Measurements from ENCODE around the gene VSTM2L.

VSTM2L gene

DNA sequence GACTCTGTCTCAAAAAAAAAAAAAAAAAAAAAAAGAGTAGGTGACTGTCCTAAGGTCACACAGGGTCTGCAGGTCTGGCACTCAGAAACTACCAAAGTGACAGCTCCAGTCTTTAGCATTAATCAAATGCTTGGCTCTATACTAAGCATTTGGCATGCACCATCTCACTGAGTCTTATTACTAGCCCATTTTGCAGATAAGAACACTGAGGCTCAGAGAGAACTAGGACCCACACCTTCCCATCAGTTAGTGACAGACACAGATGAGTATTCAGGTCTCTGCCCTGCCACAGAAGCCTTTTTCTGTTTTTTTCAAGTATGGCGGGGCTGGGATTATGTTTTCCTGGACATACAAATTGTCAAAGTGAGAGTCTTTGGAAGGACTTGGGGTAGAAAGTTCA lies 23.1 kb upstream of the VSTM2L start:
- DNase-seq, result no peak

DNA sequence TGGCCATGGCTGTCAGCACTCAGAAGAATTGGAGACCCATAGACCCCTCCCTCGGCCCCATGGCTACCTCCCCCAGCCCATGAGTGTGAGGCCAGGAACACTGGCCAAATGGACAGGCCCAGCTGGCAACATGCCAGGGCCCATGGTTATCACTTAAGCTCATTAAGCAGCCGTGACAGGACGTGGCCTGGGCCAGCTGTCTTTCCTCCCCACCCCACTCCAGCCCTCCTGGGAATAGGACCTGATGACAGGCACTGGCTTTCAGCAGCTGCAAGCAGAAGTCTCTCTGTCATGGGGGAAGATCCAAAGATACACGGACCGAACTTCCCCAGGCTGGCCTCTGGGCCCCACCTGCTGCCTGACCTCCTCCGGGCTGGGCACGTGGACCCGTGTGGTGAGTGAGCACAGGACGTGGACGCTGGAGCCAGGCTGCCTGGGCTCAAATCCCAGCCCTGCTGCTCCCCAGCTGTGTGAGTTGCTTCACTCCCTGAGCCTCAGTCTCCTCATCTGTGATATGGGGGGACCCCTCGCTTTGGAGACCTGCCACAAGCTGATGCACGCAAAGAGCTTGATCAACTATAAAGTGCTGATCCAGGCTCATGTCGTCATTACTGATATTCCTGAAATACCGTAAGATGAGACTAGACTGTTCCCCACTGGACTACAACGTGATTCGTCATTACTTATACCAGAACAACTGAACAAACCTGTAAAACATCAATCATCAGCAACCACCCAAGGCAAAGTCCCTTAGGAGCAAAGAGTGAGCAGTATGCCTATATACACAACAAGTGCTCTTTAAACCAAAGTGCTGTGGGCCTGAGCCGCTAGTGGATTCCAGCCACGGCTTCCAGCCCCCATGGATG lies 22.0 kb upstream of the VSTM2L start:
- no peak for DNase-seq

DNA sequence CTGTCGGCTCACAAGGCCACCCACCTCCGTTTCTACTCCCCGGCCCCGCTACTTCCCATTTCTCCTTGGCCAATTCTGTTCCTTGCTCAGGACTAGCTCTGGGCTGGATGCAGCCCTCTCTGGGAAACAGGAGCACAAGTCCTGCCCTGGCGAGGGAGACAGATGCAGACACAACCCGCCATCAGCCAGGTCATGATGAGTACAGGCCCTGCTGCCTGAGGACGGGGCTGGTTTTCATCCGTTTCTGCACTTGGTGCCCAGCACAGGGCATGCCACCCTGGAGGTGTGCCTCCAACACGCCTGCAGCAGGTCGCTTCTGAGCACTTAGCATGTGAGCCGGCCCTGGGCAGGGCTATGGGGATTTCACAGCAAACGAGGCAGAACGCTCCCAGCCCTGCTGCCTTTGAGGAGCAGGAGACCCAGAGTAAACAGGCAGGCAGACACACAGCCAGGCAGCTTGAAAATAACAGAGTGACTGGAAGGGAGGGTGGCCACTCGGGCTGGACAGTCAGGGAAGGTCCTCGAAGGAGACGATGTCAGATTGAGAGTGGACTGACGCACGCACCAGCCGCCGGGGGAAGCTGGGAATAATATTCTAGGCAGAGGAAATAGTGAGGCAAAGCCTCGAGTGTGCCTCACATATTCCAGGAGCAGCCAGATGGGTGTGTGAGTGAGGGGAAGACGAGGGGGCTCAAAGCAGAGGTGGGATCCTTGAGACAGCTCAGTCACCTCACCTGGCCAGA lies 21.2 kb upstream of the VSTM2L start:
- DNase-seq, result no peak

DNA sequence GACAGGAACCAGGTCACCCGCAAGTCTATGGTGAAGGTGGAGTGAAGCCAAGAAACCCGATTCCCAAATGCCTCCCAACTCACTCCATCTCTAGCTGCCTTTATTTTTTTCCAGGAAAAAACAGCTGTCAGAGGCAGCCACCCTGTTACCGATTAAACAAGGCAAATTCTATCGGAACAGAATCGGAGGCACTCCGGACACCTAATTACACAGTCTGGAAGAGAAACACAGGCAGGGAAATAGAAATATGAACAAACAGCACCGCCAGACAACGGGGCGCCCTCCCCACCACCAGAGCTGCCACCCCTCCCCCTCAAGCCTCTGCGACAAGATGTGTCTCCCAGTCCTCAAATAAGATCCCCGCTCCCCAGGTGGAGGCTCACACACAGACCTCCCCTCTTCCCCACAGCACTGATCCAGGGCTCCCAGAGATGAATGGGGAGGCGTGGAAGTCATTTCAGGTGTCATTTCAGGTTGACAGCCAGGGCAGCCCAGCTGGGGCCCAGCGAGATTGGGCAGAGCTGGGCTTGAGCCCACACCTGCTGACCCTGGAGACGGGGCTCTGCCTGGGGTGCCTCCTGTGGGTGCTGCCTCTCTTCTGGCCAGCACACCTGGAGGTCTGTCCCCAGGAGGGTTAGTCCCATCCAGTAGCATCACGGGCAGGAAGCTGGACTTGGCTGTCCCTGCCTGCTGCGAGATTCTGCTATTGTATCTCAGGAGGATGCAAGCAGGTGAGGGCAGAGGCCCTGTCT lies 19.8 kb upstream of the VSTM2L start:
- DNase-seq, result no peak

DNA sequence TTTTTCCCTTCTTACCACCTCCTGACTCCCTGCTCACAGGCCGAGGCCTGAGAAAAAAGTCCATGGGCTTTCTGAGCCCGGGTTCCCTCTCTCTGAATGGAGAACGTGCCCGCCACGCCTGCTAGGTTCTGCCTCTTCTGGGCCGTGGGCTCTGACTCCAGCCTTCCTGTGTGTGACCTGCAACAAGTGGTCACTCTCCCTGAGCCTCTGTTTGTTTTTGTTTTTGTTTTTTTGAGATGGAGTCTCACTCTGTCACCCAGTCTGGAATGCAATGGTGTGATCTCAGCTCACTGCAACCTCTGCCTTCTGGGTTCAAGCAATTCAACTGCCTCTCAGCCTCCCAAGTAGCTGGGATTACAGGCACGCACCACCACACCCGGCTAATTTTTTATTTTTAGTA lies 17.9 kb upstream of the VSTM2L start:
- no peak for DNase-seq

DNA sequence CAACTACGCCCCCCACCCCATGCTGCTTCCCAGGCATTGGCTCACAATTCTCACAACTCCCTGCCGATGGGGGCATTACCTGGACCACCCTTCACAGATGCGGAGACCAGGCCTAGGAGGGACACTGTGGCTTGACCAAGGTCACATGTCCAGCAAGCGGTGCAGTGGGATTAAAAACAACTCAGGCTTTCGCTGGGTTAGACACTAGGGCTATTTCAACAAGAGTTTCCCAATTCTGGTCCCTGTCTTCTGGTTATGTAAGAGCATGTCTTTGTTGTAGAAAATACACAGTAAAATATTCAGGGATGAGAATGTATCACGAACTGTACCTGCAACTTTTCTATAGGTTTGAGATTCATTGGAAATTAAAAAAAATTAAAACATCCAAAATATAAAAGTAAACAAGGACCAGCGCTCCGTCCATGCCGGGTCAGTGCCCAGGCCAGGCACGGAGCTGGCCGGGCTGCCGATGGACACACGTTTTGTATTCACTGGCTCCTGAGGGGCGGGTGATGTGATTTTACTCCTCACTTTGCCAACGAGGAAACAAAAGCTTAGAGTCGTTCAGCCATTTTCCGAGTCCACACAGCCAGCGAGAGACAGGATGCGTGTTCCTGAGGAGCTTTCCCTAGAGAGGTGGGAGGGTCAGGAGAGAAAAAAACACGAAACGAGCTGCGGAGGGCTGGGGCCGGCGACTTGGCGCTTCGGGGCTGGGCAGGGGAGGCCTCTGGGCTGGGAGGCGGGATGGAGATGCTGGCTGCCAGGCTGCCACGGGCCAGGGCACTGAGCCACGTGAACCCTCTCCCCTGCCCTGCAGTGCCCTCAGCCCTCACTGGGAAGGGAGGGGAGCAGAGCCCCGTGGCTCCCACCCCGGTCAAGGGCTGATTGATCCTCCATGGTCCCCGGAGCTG lies 17.1 kb upstream of the VSTM2L start:
- no peak for DNase-seq

DNA sequence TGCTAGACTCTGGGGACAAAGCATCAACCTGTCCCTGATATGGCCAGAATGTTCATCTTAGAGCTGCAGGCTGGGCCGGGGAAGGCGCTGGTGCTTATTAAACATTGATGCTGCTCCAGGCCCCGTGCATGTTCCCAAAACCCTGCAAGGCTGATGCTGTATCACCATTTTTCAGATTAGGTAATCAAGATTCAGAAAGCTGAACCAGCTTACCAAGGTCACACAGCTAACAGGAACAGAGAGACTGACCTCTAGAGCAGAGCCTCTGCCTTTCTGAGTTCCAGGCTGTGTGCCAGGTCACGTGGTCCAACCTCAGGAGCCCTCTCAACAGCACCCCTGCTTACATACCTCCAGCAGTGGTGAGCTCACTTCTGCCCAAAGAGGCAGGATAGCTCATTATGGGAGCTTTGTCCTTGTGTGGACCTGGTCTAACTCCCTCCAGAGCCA lies 16.1 kb upstream of the VSTM2L start:
- DNase-seq, result no peak

DNA sequence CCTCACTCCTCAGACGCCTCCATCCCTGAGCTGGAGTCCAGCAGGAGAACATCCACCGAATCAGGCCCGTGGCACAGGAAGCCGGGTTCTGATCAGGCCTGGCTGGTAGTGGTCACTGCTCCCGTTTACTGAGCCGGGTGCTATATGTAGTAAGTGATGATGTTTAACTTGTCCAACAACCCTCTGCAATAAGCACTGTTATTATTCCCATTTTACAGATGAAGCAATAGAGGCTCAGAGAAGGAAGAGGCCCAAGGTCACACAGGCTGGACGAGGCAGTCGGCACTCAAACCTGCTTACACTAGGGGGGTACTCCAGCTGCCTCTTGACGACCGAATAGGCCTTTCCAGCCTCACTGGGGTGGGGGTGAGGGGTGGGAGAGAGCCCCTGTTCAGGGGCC lies 14.3 kb upstream of the VSTM2L start:
- DNase-seq, result no peak

DNA sequence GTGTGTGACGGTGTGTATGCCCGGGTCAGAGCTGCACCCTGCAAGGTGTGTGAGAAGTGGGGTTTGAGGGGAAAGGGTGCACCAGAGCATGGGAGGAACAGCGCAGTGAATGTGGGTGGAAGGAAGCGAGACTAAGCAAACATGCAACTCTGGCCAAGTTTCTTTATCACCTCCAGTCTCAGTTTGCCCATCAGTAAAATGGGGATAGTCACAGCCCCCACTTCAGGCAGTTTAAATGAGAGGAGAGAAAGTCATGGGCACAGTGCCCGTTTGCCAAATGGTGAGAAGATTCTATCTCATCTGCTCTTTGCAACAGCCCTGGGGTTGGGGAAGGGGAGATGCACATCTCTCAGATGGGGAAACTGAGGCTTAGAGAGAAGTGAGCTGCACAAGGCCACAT lies 12.8 kb upstream of the VSTM2L start:
- DNase-seq, result no peak

DNA sequence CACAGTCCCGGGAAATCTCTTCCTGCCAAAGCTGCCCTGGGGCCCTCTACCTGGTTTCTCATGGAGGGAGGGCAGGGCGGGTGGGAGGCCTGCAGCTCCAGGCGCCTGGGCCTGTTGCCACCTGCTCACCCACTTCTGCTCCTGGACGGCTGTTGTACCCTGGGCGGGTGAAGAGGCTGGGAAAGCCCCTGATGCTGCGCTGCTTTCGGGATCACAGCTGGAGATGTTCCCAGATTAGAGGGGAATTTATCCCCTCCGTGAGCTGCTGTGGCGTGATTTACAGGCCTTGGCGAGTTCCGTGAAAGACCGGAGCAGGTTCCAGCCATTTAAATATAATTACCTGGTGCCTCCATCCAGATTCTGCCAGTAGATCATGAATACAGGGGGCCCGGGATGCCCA lies 12.3 kb upstream of the VSTM2L start:
- DNase-seq, result no peak

DNA sequence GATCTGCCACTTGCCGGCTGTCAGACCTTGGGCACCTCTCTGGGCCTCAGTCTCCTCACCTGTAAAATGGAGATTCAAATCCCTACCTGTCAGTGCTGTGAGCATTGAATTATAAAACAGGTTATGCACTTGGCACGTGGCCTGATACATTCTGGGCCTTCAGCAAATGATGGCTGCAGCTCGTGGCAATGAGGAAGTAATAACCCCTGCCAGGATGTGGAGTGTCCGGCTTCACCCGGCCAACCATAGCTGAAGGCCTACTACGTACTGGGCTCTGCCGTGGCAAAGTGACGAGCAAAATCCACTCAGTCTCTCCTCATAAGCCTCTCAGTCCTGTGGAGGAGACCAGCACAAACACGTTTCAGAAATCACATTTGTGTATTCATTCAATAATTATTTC lies 10.9 kb upstream of the VSTM2L start:
- DNase-seq, result no peak

DNA sequence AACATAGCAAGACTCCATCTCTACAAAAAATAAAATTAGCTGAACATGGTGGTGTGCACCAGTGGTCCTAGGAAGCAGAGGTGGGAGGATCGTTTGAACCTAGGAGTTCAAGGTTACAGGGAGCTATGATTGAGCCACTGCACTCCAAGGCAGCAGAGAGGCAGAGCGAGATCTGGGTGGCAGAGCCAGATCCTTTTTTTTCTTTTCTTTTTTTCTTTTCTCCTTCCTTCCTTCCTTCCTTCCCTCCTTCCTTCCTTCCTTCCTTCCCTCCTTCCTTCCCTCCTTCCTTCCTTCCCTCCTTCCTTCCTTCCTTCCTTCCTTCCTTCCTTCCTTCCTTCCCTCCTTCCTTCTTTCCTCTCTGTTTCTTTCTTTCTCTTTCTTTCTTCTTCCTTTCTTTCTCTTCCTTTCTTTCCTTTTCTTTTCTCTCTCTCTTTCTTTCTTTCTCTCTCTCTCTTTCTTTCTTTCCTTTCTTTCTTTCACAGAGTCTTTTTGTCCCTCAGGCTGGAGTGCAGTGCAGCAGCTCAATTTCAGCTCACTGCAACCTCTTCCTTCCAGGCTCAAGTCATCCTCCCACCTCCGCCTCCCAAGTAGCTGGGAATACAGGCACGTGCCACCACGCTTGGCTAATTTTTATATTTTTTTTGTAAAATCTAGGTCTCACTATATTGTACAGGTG lies 9.2 kb upstream of the VSTM2L start:
- no peak for DNase-seq

DNA sequence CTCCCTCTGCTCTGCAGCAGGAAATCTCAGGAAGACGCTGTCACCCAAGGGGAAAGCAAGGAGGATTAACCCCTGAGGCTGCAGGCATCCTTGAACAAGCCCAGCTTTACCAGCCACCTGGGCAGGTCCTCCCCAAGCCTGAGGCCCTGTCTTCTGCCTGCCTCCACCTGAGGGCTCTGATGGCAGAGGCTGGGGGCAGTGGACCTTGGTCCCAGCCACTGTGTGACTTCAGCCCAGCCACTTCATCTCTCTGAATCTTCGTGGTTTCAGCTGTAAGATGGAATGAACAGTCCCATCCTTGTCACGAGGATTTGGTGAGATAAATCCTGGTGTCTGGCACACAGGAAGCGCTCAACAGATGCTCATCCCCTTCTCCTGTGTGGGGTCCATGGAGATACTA lies 8.5 kb upstream of the VSTM2L start:
- no peak for DNase-seq

DNA sequence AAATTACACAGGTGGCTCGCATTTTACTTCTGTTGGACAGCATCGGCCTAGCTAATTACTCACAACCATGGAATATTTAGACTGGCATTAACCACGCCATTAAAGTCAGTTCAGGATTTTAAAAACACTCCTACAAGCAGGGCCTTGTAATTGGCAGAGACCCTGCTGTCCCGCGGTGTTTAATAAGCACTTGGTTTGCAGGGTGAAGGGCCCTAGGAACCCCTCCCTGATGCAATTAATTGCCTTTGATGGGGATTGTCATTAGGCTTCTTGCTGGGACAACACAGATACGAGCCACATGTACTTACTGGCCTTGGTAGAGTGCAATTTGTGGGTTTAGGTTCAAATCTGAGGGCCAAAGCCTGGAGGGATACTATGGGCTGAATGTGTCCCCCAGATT lies 7.8 kb upstream of the VSTM2L start:
- DNase-seq, result no peak

DNA sequence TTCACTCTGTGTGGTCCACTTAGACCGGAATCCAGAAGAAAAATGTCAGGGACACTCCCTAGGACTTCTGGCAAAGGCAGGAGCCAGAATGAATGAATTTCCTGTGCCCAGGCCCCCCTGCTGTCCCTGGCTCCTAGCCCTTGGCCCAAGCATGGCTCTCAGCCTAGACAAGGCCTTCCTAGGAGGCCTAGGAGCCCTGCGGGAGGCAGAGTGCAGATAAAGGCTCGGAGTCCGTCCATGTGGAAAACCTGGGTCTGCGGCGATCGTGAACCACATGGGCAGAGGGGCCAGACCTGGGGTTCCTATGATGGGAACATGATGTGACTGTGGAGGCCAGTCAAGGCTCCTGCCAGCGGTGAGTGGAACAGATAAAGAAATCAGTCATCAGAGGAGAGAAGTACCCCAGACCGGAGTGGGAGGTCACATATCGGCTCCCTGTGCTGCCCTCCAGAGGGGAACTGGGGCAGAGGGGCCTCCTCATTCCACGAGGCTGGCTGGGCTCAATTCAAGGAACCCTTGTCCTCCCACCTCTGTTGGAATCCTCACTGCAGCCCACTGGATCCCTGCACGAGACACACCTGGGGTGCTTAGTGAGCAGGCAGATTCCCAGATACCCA lies 5.9 kb upstream of the VSTM2L start:
- no peak for DNase-seq

DNA sequence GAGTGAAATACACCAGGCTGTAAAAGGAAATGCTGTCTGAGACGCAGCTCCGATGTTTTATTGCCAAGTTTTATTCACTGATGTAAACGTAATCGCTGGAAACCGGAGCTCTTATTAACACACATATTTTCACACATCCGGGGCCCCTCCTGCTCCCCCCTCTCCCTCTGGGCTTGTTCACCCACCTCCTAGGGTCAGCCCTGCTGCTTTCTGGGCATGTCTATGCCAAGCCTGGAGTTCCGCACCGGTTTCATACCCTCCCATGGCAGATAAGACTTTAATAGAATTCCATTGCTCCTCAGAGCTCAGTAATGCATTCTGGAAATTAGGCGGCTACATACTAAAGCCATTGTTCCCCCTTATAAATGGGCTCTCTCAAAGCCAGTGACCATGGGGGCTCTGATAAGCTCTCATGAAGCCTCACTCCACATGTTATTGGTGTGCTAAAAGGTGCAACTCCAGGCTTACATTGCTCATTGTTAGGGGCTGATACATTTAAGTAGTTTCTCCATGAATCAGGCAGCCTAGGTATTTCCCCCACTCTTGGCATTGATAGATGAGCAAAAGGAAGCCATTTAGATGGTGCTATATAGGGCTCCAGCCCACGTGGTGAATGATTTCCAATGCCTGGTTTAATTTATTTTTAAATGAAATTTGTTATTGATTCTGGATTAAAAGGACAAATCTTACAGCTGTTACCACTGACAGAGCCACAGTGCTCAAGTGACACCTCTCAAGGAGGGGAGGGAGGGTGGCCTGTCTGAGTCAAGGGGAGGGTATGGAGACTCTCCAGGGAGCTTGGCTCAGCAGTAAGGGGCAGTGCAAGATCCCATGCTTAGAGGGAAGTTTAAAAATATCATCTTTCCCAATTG lies 4.5 kb upstream of the VSTM2L start:
- no peak for DNase-seq

DNA sequence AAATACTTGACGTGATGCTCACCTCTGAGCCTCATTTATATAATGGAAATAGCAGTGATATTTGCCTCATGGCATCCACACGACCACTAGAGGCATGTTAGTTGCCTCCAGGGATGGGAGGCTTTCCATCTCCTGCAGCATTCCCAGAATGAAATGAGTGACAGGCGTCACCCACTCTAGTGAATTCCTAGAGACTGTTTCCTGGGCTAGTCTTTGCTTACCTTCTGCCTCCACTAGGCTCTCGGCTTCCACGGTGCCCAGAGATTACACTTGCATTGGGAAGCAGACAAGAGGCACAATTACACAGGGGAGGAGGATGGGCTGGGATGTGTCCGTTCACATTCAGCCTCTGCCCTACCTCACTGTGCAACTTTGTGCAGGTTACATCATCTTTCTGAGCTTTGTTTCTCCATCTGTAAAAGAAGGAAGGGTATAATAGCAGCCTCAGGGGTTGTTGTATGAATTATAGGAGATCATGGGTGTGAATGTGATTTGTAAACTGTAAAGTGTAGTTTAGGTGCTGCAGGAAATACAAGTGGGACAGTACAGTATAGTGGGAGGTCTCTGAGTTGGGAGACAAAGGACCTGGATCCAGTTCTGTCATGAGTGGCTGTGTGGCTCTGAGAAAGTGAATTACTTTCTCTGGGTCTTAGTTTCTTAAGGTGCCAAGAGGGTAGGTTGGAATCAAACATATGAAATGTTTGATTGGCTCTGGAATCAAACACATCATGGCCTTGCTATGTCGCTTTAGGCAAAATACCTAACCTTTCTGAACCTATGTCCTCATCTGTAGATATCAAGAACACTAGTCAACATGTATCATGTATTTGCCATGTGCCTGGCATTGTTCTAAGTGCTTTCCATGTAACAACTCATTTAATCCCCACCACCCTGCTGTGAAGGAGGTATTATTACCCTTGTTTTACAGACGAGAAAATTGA lies 3.6 kb upstream of the VSTM2L start:
- no peak for DNase-seq

DNA sequence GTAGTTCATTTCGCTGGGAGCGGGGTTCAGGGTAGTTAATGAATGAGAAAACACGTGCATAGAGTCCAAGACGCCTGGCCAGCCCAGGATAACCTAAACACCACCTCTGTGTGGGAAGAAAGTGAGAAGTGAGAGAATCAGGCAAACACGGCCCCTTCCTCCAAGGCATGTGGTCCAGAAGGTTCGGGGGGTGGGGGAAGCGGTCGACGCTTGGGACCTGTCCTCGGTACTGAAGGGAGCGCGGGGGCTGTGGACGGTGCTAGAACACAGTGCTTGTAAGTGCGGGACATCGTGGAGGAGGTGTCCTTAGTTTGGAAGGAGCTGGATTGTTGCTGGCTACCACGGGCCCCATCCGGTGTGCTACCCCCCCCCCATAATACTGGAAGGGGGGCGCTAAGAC lies 1.7 kb upstream of the VSTM2L start:
- DNase-seq, result no peak
